ENCODE measurements around the gene PIGK.

Gene PIGK

DNA sequence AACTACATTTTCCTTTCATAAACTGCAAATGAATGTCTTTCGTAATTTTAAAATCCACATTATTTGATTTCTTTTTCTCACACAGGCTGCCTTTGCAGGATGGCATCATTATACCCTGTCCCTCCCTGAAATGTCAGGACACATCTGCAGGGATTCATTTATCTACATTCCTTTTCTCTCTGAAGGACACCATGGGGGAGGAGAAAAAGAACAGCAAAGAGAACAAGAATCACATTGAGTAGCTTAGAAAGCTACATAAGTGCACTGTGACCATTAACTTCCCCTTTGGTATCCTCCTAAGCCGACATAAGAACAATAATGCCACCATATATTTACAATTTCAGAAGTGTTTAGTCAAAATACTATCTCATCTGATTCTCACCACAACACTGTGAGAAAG, 129.5 kb downstream of the PIGK start:
- DNase-seq, result no peak

DNA sequence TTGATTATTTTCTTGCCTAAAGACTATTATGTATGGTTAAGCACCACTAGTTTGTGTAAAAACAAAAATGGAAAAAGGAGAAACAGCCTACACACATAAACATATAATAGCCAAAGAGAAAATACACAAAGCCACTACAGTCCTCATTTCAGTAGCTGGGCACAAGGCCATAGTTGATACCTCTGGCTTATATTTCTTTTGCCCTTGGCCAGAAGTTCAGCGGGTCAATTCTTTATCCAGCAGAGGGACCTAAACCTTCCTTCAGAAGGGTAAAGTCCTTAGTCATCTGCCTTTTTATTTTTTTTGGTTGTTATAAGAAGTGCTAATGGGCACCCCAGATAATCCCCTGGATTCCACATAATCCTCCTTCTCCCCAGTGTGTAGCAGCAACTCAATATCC, 134.1 kb downstream of the PIGK start:
- no peak for DNase-seq

DNA sequence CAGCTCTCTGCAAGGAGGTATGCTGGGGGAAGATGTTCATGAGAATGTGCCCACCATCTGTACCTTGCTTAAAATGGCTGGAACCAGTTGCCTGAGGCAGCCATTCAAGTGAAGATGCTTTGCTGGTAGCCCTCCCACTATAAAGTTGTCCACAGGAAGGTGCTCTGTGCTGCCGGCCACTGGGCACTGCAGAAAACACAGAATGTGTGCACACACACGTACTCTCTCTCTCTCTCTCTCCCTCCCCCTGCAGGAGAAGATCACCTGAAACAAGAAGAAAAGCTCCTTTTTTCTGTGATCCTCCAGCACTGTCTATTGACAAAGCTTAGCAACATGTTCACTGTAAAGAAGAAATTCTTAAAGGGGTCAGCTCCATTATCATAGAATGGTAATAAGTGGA, 134.8 kb downstream of the PIGK start:
- DNase-seq, result no peak

DNA sequence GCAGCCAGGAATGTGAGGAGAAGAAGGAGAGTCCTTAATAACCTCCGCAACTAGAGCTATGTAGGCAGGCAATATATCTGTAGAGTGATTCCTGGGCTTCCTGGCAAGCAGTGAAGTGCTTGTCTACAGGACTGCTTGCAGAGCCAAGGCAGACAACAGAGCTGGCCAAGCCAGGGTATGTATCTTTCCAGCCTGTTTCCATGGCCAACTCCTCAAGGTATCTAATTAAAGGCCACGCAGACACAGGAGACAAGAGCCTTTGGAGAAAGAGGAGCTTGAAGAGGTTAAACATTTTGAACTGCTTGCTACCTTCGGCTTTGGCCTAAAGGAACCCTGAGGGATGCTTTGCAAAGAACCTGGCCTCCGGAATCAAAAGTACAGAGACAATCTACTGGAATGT, 137.4 kb downstream of the PIGK start:
- DNase-seq, result no peak

DNA sequence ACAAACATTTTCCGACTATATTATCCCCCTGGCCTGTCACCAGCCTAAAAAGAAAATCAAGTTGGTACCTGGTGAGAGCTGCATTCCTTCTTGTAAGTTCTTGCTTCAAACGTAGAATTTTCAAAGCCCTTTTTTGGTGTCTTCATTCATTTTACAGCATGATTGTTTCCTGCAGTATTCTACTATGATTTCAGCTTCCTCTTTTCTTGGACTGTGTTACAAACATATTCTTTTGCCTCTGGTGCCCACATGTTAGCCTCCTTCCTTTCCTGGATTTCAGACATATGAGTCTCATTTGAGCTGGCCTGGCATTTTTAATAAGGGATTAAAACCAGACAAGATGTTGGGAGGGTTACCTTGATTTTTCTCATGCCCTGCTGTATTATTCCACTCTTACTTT, 142.5 kb downstream of the PIGK start:
- no peak for DNase-seq

DNA sequence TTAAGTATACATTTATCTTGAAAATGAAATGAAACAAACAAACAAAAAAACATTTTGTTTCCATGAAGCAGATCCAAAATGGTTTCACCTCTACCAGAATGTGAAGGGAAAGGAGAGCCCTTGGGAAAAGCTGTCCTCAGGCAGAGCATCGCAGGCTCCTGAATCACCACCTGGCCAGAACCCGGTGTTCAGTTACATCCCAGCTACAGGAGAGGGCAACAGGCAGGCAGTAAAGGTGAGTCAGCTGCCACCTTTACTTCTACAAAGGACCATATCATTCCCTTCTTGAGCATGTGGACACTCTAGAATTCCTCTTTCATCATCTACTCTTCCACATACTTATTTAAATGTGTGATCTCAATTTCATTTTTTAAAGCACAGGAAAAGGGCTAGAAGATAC, 151.2 kb downstream of the PIGK start:
- no peak for DNase-seq

DNA sequence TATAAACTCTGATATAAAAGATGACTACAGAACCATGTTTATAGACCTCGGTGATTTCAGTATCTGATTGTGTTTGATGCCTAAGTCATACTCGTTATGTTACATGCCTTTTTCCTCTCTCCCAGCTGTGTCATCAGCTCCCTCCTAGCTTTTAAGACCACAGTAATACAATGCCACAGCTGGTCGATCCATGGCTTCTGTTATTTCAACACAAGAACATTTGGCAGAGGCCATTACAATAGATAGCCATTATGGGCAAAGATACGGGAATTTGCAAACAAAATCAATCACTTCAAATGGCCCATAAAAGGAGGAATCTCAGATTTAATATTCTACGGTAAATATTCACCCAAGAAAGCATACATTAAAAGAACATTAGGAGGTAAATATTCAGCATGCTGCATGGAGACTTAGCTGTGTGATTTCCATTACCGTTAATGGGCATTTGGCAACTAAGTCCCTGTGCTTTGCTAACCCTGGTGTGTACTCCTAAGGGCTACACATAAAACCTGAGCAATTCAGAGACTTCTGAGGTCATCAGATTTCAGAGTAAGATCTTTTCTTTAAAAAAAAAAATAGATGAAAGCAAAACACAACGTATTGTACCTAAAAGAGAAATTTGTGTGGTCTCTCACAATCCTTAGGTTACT, 153.4 kb downstream of the PIGK start:
- DNase-seq, result no peak

DNA sequence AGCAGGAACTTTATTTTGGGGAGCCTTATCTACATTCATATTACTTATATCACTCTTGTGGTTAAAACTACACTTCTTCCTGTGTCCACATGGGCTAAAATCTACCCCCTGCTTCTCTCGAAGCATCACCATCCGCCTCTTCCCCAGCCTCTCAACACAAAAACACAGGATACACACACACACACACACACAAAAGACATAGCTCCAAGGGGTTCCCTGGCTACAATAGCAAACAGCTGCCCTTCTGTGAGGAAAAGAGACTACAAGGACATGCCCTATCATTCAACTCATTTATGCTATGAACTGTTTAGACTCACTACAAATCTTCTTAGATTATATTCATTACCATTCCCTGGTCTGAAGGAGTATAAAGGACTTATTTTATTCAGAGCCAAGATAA, 155.0 kb downstream of the PIGK start:
- no peak for DNase-seq

DNA sequence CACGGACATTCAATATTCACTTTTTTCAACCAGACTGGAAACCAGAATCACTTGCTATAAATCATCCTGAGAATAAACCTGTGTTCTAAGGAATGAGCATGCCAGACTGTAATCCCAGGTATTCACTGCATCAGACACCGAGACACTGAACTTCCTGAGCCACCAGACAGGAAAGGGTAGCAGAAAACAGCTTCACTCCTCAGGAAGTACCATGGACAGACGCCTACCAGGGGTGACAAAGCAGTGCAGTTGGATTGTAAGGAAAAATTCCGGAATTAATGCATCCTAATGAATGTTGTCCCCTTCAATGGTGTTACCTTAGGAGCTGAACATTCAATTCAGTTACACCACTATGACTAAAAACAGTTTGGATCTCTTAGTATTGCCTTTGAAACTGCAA, 156.1 kb downstream of the PIGK start:
- DNase-seq, result no peak

DNA sequence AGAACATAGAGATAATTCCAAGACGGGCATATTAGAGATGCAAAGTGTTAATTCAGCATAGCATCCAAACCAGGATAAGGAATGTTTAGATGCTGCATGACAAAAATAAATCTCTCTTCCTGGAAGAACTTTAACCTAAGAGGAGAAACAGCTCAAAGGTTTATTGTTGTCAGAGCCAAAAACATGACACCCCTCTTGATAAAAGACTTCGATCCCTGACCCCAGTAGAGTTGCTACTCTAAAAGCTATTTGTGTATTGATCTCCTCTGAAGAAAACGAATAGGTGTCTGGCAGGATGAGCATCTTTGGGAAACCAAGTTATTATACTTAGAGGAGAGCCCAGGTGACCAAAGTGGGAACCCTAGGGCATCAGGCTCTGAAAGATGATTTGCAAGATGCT, 158.1 kb downstream of the PIGK start:
- DNase-seq, result no peak

DNA sequence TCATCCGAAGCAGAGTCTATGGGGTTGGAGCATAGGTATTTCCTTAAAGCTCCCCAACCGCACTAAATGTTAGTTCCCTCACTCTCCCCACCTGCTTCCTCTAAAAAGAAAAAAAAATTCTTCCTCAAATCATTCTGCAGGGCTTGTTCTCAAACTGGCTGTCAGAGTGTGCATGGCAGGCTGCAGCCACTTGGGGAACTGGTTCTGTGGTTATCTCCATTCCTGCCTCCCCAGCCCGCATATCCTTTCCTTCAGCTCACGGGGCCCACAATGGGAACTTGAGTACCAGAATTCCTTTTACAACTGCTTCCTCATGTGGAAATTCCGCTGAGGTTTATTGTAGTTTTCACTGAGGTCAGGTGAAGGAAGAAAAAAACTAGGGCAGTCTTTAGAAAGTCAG, 159.2 kb downstream of the PIGK start:
- no peak for DNase-seq

DNA sequence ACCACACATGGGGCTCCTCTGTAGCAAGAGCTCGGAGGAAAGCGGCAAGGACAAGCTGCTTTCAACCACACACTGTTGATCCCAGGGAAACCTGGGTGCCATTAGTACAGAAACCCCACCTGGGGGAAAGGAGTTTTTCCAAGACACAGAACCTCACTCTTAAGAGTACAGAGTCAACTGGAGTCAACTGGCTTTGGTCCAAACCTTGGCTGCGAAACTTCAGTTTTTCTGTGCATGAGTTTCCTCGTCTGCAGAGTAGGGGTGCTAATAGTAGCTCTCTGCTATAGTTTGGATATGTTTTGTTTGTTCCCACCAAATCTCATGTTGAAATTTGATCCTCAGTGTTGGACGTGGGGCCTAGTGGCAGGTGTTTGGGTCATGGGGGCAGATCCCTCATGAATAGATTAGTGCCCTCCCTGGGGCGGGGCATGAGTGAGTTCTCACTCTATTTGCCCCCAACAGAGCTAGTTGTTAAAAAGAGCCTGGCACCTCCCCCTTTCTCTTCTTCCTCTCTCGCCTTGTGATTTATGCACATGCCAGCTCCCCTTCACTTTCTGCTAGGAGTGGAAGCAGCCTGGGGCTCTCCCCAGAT, 161.1 kb downstream of the PIGK start:
- DNase-seq, result no peak

DNA sequence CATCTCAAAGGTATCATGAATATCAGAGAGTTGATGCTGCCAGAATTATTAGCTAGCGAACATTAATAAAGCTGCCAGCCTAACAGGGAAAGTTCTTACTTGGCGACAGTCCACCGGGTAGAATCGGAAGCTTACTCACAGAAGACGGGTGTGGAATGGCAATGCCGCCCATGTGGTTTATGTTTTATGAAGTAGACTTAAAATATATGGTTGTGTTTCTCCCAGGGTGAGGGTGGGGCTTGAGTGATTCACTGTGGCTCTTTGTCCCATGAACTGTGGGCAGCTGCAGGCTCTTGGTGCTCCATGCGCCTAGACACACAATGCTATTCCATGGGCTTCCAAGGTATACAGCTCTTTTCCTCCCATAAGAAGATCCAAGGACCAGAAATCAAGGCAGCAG, 162.7 kb downstream of the PIGK start:
- no peak for DNase-seq

DNA sequence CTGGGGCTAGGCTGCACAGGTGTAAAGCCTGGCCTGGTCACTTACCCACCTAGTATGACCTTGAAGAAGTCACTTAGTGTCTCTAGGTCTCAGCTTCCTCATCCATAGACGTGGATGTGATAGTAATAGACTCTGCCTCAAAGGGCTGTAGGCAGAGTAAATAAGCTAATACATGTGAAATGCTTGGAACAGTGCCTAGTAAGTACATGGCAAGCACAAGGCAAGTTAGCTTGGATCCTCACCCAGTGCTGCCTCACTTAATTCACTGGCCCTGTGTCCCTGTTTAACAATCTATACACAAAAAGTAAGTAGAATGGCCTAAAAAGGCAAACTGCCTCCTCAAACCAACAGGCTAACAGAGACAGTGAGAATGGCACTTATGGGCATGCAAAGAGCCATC, 167.8 kb downstream of the PIGK start:
- no peak for DNase-seq

DNA sequence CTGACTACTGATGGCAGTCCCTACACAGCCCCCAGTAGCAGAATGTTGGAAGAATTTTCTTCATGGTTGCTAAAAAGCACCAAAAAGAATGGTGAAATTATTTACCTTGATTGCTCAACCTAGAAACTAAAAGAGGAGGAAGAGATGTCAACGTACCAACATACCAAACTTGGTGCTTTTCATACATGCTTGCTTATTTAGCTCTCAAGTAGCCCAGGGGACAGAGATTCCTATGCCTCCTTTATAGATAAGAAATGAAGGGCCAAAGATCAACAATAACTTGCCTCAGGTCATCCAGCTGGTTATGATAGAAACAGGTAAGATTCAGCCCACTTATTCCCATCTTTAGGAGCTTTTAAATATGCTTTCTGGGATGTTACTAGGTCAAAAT, 170.6 kb downstream of the PIGK start:
- DNase-seq, result no peak

DNA sequence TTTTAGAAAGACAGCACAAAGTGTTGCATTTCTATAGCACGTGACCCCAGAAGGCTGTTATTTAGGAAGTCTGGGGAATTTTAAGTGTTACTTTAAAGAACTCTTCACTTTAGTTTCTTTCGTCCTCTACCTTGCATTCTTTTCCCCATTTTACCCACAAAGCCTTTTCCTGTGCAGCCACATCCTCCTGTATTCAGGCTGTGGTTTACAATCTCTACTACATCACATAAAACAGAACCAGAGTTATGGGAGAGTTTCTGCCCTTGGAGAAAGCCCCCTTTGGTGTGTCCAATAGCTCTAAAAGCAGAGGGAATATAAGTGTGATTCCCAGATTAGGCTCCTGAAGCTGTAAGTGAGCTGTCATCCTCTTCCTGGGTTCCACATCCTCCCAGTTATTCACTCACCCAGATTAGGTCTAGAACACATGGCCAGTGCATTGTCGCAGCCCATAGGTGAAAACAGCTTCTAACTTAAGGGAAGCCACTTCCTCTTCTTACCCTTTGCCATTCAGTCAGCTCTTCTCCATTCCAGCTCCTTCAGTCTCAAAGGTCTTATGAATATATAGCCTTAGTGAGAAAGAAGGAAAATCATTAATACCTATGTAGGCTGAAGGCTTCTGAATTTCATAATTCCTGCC, 171.1 kb downstream of the PIGK start:
- DNase-seq, result no peak

DNA sequence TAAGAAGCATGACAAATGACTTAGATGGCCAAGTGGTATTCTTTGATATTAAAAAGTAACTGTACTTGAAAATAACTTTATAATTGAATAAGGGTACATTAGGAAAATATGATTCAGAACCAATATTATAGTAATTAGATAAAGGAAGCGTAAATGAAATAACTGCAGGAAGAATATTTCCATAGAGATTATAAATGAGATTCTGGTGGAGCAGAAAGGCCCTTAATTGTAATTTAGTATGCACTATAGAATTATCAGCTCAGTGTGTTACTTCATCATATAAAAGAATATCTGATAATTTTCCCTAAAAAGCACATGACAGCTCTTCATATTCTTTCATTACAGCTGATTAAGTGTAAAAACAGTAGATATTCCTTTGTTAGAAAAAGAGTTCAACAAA, 171.7 kb downstream of the PIGK start:
- DNase-seq, result no peak

DNA sequence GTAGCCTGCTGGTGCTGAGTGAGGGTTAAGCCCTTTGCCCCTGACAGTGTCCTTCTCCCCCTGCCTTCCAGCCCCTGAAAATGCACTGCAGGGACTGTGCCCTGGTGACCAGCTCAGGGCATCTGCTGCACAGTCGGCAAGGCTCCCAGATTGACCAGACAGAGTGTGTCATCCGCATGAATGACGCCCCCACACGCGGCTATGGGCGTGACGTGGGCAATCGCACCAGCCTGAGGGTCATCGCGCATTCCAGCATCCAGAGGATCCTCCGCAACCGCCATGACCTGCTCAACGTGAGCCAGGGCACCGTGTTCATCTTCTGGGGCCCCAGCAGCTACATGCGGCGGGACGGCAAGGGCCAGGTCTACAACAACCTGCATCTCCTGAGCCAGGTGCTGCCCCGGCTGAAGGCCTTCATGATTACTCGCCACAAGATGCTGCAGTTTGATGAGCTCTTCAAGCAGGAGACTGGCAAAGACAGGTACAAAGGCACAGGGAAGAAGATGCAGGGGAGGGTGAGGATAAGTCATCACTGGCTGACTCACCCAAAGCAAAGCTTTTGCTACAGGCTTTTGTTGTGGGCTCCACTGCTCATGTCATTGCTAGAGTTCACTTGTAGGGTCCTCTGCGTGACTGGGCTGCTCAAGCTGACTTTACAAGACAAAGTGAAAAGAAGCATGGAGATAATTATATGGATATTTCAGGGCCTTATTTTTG, 174.9 kb downstream of the PIGK start:
- DNase-seq, result no peak

DNA sequence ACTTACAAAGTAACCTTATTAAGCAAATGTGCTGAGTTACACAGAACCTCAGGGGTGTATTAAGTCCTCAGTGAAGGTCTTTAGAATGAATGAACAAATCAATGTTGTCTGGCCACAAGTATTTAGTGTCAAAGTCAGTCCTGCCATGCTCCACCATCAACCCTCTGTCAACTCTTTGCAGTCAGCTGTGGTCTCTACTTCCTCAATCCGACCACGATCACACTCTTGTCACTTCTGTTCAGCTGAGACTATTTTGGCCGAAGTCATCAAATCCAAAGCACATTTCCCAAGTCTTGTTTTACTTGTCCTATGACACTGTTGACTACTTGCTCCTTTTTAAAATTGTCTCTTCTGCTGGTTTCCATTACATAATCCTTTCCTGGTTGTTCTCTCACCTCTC, 178.4 kb downstream of the PIGK start:
- DNase-seq, result no peak

DNA sequence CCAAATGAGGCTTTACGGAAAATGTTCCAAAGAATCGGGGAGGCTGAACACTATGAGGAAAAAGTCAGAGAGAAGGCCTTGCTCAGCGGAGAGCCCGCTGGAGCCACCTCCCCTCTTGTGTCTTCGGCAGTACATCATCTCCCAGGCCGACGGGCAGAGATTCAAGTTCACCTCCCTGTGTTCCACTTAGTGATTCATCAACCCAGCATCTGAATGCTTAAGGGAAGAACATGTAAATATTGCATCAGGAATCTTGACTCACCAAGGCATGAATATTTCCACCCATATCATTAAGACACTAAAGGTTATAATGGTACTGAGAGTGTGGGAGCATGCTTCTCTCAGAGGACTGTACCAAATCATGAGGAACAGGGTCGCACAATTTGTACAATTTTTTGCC, 179.5 kb downstream of the PIGK start:
- no peak for DNase-seq

DNA sequence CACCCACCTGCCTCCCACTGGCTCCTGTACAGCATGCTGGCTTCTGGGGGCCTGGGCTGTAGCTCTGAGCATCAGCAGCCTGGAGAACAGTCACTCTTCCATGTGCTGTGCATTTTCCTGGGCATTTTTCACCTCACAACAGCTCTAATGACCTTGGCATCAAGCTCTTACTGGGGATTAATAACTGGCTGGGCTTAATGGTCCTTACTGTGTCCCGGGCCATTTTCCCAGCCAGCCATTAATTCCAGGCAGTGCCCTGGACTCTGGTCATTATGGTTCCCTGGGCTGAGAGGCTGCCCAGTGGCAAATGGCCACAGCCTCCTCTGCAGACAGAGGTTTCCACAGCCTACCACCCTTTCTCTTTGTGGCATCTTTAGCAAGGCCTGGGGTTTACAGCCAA, 180.1 kb downstream of the PIGK start:
- no peak for DNase-seq

Measured in CD4-positive, alpha-beta T cell treated with Interleukin-6 for 4 hours (primary cell).